Keratinocyte (primary cell): ENCODE results near the gene EMP1. TPM values are rescaled to one million over a fixed set of nuclear protein-coding genes. Genes with fewer than 3 reads are reported as not detected.
A peak's percentile ranks its signal among the peaks of the same experiment; 100 is the strongest.

Experiments used
- DNase-seq: peaks from one replicate; pipeline ENCODE4 v3.0.0-alpha.2; 2011; ENCODE audit warnings: low read depth, missing footprints, low spot score
- FAIRE-seq: peaks from 2 replicates; lab custom pipeline; 2011; peaks lifted over from hg19 to GRCh38; lab: Jason Lieb, UNC
- H2AFZ ChIP-seq: 2 replicates; pipeline ENCODE4 v1.6.0; 2012; ENCODE audit warnings: low read length, control low read depth, inconsistent platforms; ENCODE audit not compliant: control insufficient read depth
- H3K27ac ChIP-seq: 2 replicates; pipeline ENCODE4 v1.5.1; 2011; ENCODE audit warnings: low read length; ENCODE audit not compliant: control insufficient read depth, insufficient read depth
- H3K27me3 ChIP-seq: 3 replicates; pipeline ENCODE4 v1.6.0; 2011; ENCODE audit warnings: low read length; ENCODE audit not compliant: control insufficient read depth, insufficient read depth; ENCODE audit errors: extremely low read depth
- H3K36me3 ChIP-seq, 2 experiments: 2 replicates in 1 of 2; 3 replicates in 1 of 2; pipeline ENCODE4 v1.5.1; 2011; ENCODE audit warnings: low read length in 2 of 2, mild to moderate bottlenecking in 1 of 2; ENCODE audit not compliant: control insufficient read depth in 2 of 2, insufficient read depth in 2 of 2; ENCODE audit errors: extremely low read depth in 1 of 2
- H3K4me1 ChIP-seq: 3 replicates; pipeline ENCODE4 v1.5.1; 2011; ENCODE audit warnings: low read length; ENCODE audit not compliant: control insufficient read depth, insufficient read depth; ENCODE audit errors: extremely low read depth
- H3K4me2 ChIP-seq: 3 replicates; pipeline ENCODE4 v1.6.0; 2011; ENCODE audit warnings: low read depth, low read length; ENCODE audit not compliant: control insufficient read depth, insufficient read depth; ENCODE audit errors: extremely low read depth
- H3K4me3 ChIP-seq, 3 experiments: fragments of 200-600 bp in 1 of 3; sonication (generic) in 1 of 3; 2 replicates in 2 of 3; 3 replicates in 1 of 3; pipeline ENCODE4 v1.5.1; 2011 to 2016; ENCODE audit warnings: low read length in 3 of 3, mild to moderate bottlenecking in 3 of 3, control low read depth in 2 of 3, inconsistent platforms in 1 of 3, low read depth in 1 of 3, mixed read lengths in 1 of 3, mixed run types in 1 of 3, moderate library complexity in 1 of 3; ENCODE audit not compliant: control insufficient read depth in 2 of 3, insufficient read depth in 2 of 3; ENCODE audit errors: extremely low read depth in 1 of 3
- H3K79me2 ChIP-seq: 2 replicates; pipeline ENCODE4 v1.6.0; 2012; ENCODE audit warnings: low read length; ENCODE audit not compliant: control insufficient read depth, insufficient read depth
- H3K9ac ChIP-seq: 3 replicates; pipeline ENCODE4 v1.6.0; 2011; ENCODE audit warnings: low read length; ENCODE audit not compliant: control insufficient read depth, insufficient read depth; ENCODE audit errors: extremely low read depth
- H3K9me1 ChIP-seq: 3 replicates; pipeline ENCODE4 v1.6.0; 2011; ENCODE audit warnings: low read length; ENCODE audit not compliant: control insufficient read depth, insufficient read depth; ENCODE audit errors: extremely low read depth
- H3K9me3 ChIP-seq: 2 replicates; pipeline ENCODE4 v1.5.1; 2012; ENCODE audit warnings: low read depth, low read length; ENCODE audit not compliant: control insufficient read depth
- H4K20me1 ChIP-seq: 3 replicates; pipeline ENCODE4 v1.6.0; 2011; ENCODE audit warnings: low read length; ENCODE audit not compliant: control insufficient read depth, insufficient read depth; ENCODE audit errors: extremely low read depth
- EZH2 ChIP-seq: IDR thresholded peaks from one replicate; pipeline ENCODE4 v1.6.1; 2012; ENCODE audit warnings: inconsistent platforms, mild to moderate bottlenecking, low read length, moderate library complexity
- dilution Hi-C: fragments of 300-500 bp; cut with MboI; formaldehyde crosslinking; loops from one replicate; pipeline ENCODE4 v1.7.0; 2020; ENCODE audit warnings: low sequenced_read_pairs; ENCODE audit not compliant: extremely low pct_ligation_motif_present
- polyA plus RNA-seq, 5 experiments: library from polyadenylated mRNA; depleted of rRNA in 3 of 5; stranded (reverse) in 3 of 5; stranded (forward) in 1 of 5; unstranded in 1 of 5; fragments of >200 nt; gene quantifications; 1 replicate in 1 of 5; 2 replicates in 3 of 5; 3 replicates in 1 of 5; pipeline versions ENCODE4 v1.2.1 to v1.2.3, GENCODE V29; 2011 to 2012; ENCODE audit warnings: missing spikeins in 2 of 5, low read depth in 1 of 5, low replicate concordance in 1 of 5
- TF ChIP-seq, protein P1 (sequence below), 3 experiments: IDR thresholded peaks in 1 of 3; conservative IDR thresholded peaks in 1 of 3; optimal IDR thresholded peaks in 1 of 3; 2 replicates in 2 of 3; 3 replicates in 1 of 3; pipeline versions ENCODE3 to v1.5.1; 2011; ENCODE audit warnings: low read length in 3 of 3, mild to moderate bottlenecking in 3 of 3, moderate library complexity in 2 of 3, control low read depth in 1 of 3, inconsistent platforms in 1 of 3; ENCODE audit not compliant: insufficient read depth in 2 of 3; ENCODE audit errors: extremely low read depth in 1 of 3

Gene EMP1
- polyA plus RNA-seq, 1 donor (not counting 4 experiments of a cell fraction or from before 2014, with no cell fraction given) = 583 TPM

DNA sequence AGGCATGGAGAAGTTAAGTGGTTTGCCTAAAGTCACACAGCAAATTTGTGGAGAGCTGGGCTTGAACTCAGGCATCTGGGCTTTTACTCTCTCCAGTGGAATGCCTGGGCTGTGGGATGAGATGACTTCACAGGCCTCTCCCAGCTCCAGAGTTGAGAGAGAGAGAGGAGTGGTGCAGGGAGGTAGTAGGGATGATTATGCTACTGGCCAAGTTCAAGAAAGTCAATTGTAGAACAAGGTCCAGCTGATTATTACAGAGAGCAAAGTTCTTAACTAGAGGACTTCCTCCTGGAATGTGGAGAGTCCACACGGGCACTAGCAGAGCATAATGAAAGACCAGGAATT is 769 bp upstream of the EMP1 start:
- FAIRE-seq (no peak), DNase-seq (no peak)
- Histone ChIP-seq H3K27me3 (no peaks in the 10 kb centered on the region), H3K4me1 (peaks cover 52% of the 10 kb centered on the region), H3K9me1 (peaks cover 2% of the 10 kb centered on the region), H4K20me1 (no peaks in the 10 kb centered on the region), H3K27ac (peak overlapping the region; percentile 99), H3K4me2 (peak overlapping the region; percentile 83), H3K9me3 (no peaks in the 10 kb centered on the region), H2AFZ (no peak overlapping the region), H3K36me3 (peaks cover 2 to 17% of the 10 kb centered on the region in 2 experiments), H3K79me2 (peaks cover 42% of the 10 kb centered on the region), H3K9ac (peak overlapping the region; percentile 98), H3K4me3 (peak overlapping the region in 2 of 3 experiments; percentile 1 to 22)
- dilution Hi-C loops = no loop called here
- TF ChIP-seq, protein P1, sequence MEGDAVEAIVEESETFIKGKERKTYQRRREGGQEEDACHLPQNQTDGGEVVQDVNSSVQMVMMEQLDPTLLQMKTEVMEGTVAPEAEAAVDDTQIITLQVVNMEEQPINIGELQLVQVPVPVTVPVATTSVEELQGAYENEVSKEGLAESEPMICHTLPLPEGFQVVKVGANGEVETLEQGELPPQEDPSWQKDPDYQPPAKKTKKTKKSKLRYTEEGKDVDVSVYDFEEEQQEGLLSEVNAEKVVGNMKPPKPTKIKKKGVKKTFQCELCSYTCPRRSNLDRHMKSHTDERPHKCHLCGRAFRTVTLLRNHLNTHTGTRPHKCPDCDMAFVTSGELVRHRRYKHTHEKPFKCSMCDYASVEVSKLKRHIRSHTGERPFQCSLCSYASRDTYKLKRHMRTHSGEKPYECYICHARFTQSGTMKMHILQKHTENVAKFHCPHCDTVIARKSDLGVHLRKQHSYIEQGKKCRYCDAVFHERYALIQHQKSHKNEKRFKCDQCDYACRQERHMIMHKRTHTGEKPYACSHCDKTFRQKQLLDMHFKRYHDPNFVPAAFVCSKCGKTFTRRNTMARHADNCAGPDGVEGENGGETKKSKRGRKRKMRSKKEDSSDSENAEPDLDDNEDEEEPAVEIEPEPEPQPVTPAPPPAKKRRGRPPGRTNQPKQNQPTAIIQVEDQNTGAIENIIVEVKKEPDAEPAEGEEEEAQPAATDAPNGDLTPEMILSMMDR (optimal IDR thresholded peaks at IDR 0.05 in 1 of 3, IDR thresholded peaks at IDR 0.05 in 1 of 3, conservative IDR thresholded peaks at IDR 0.05 in 1 of 3; ENCODE audit: extremely low read depth in 1 of 3, insufficient read depth in 2 of 3, low read length in 3 of 3) = no peak
- TF ChIP-seq EZH2 = no peak

DNA sequence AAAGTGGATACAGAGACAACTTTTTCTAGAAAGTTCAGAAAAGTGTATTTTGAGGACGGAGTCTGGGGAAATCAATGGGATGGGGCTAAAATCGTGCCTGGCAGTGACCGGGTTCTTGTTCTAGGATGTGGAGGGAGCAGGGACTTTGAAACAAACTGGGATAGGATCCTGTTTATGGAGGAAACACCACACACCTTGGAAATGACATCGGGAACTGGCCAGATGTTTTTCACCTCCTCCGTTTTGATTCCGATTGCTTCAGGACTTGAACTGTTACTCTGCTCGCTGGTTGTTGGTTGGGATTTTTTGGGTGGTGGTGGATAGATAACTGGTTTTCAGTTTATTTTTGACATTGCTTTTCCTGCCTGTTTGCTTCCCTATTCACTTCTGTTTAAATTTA is 506 bp downstream of the EMP1 start:
- DNase-seq = no peak
- Histone ChIP-seq H2AFZ (no peak overlapping the region), H3K27ac (peak overlapping the region; percentile 99), H3K9ac (peak overlapping the region; percentile 98), H3K36me3 (peaks cover 2 to 17% of the 10 kb centered on the region in 2 experiments), H3K4me3 (peak overlapping the region; percentile 61 to 98 (median 96)), H3K9me1 (peaks cover 2% of the 10 kb centered on the region), H3K9me3 (no peaks in the 10 kb centered on the region), H3K27me3 (no peaks in the 10 kb centered on the region), H3K4me2 (peak overlapping the region; percentile 84), H3K79me2 (peaks cover 55% of the 10 kb centered on the region), H3K4me1 (peaks cover 65% of the 10 kb centered on the region), H4K20me1 (no peaks in the 10 kb centered on the region)
- dilution Hi-C loops = no loop called here
- peak; percentile 43 for FAIRE-seq
- TF ChIP-seq, protein P1 (optimal IDR thresholded peaks at IDR 0.05 in 1 of 3, IDR thresholded peaks at IDR 0.05 in 1 of 3, conservative IDR thresholded peaks at IDR 0.05 in 1 of 3; ENCODE audit: extremely low read depth in 1 of 3, insufficient read depth in 2 of 3, low read length in 3 of 3) = no peak
- TF ChIP-seq EZH2 = no peak
